ENCODE data around the gene ADGRV1.
"Not testable (repeated sequence)": the region's sequence is repeated elsewhere in the genome, so short reads cannot be mapped to it uniquely, and the experiment has no call there.

ADGRV1 gene

DNA sequence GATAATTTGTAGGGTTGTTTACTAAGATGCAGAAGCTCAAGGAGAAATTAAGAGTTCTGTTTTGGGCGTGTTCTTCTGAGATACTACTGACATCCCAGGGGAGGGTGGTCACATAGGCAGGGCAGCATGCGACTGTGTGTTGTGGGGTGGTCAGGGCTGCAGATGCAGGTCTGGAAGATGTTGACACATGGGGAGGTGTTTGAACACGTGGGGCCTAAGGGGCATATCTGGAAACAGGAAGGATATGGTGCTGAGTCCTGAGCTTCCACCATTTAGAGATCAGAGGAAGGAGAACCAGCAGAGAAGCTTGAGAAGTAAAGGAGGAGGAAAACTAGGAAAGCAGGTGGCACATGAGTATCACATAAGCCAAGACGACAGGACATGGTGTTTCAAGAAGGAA lies 228.2 kb downstream of the ADGRV1 start:
- TF ChIP-seq MYC (IDR thresholded peaks at IDR 0.05; ENCODE audit: low read depth, low read length) (no peak), POLR2A (IDR thresholded peaks at IDR 0.05; ENCODE audit: extremely low read depth, insufficient read length) (no peak)
- TF ChIP-seq, protein P1, sequence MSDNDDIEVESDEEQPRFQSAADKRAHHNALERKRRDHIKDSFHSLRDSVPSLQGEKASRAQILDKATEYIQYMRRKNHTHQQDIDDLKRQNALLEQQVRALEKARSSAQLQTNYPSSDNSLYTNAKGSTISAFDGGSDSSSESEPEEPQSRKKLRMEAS (IDR thresholded peaks at IDR 0.05; ENCODE audit: low read depth, low read length) = 0 out of 2 replicates have a peak, but pooled peaks have one; percentile 35
- TF ChIP-seq, protein P2, sequence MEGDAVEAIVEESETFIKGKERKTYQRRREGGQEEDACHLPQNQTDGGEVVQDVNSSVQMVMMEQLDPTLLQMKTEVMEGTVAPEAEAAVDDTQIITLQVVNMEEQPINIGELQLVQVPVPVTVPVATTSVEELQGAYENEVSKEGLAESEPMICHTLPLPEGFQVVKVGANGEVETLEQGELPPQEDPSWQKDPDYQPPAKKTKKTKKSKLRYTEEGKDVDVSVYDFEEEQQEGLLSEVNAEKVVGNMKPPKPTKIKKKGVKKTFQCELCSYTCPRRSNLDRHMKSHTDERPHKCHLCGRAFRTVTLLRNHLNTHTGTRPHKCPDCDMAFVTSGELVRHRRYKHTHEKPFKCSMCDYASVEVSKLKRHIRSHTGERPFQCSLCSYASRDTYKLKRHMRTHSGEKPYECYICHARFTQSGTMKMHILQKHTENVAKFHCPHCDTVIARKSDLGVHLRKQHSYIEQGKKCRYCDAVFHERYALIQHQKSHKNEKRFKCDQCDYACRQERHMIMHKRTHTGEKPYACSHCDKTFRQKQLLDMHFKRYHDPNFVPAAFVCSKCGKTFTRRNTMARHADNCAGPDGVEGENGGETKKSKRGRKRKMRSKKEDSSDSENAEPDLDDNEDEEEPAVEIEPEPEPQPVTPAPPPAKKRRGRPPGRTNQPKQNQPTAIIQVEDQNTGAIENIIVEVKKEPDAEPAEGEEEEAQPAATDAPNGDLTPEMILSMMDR (IDR thresholded peaks at IDR 0.05; ENCODE audit: low read depth, low read length) = no peak
- no peak for DNase-seq (ENCODE audit: low read depth)
- H3K4me3 ChIP-seq (ENCODE audit: low read depth, low read length) = no peak overlapping the region

- DNase-seq (ENCODE audit: low read depth) = no peak
- H3K4me3 ChIP-seq (ENCODE audit: low read depth, low read length) = no peak overlapping the region
- TF ChIP-seq POLR2A (IDR thresholded peaks at IDR 0.05; ENCODE audit: extremely low read depth, insufficient read length) (no peak), MYC (IDR thresholded peaks at IDR 0.05; ENCODE audit: low read depth, low read length) (no peak)
- TF ChIP-seq, protein P2 (IDR thresholded peaks at IDR 0.05; ENCODE audit: low read depth, low read length) = no peak
- TF ChIP-seq, protein P1 (IDR thresholded peaks at IDR 0.05; ENCODE audit: low read depth, low read length) = no peak
Measured at GRCh38 chr5:90792725-90793124, 234.1 kb downstream of the ADGRV1 start.

- DNase-seq (ENCODE audit: low read depth) = no peak
- no peak overlapping the region for H3K4me3 ChIP-seq (ENCODE audit: low read depth, low read length)
- TF ChIP-seq, protein P1 (IDR thresholded peaks at IDR 0.05; ENCODE audit: low read depth, low read length) = no peak
- TF ChIP-seq POLR2A (IDR thresholded peaks at IDR 0.05; ENCODE audit: extremely low read depth, insufficient read length) = no peak
- TF ChIP-seq, protein P2 (IDR thresholded peaks at IDR 0.05; ENCODE audit: low read depth, low read length) = peak; percentile 2
Measured at GRCh38 chr5:90793183-90793582, 234.6 kb downstream of the ADGRV1 start.

DNA sequence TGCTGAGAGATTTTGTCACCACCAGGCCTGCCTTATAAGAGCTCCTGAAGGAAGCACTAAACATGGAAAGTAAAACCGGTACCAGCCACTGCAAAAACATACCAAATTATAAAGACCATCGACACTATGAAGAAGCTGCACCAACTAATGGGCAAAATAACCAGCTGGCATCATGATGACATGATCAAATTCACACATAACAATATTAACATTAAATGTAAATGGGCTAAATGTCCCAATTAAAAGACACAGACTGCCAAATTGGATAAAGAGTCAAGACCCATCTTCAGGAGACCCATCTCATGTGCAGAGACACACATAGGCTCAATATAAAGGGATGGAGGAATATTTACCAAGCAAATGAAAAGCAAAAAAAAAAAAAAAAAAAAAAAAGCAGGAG lies 238.3 kb downstream of the ADGRV1 start:
- not testable (repeated sequence) for DNase-seq (ENCODE audit: low read depth); H3K4me3 ChIP-seq (ENCODE audit: low read depth, low read length)

GRCh38 chr5:90800082-90800481 lies 241.5 kb downstream of the ADGRV1 start:
- DNase-seq (ENCODE audit: low read depth); H3K4me3 ChIP-seq (ENCODE audit: low read depth, low read length): not testable (repeated sequence)

GRCh38 chr5:90800515-90800914 lies 241.9 kb downstream of the ADGRV1 start:
- not testable (repeated sequence) for DNase-seq (ENCODE audit: low read depth); H3K4me3 ChIP-seq (ENCODE audit: low read depth, low read length)

DNA sequence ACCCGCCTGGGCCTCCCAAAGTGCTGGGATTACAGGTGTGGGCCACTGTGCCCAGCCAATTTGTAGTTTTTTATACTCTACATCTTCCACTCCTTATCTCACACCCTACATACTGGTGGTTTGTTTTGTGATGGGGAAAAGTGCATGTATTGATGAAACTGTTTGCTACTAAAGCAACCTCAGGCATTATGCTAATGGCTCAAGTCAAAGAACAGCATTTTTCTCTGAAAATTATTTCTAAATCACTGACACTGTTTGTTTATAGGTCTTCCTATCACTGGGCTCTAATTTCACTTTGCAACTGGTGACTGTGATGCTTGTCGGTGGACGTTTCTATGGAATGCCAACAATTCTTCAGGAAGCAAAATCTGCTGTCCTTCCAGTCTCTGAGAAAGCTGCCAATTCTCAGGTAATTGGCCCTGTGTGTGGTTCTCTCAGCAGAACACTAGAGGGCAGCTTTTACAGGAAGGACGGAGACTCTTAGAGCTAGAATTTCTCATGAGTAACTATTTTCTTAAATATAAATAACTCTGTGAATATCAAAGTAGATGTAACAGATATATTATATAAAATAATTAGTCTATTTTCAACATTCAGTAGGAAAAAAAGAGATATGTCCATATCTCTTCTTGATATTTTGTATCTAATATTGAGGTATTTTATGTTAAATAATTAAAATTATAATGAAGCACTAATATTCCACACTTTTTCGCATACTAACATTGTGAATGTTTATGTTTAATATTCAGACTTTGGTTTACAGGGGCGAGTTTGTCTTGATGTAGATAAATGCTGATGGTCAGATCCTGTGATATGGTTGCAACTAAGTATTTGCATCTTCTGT lies 244.1 kb downstream of the ADGRV1 start:
- no peak for TF ChIP-seq POLR2A (IDR thresholded peaks at IDR 0.05; ENCODE audit: extremely low read depth, insufficient read length)
- TF ChIP-seq, protein P2 (IDR thresholded peaks at IDR 0.05; ENCODE audit: low read depth, low read length) = peak; percentile 76
- DNase-seq (ENCODE audit: low read depth) = peak; percentile 34
- H3K4me3 ChIP-seq (ENCODE audit: low read depth, low read length) = no peak overlapping the region

All from NB4 (cell line).